GM19372 (cell line): ENCODE data around the gene CD53.
"Not testable (repeated sequence)": the region's sequence is repeated elsewhere in the genome, so short reads cannot be mapped to it uniquely, and the experiment has no call there.

Experiments used
- ATAC-seq: cut with Tn5 transposase; IDR thresholded peaks from one replicate; pipeline ENCODE4 v1.9.1; 2021; ENCODE audit warnings: mild to moderate bottlenecking, low read depth, moderate library complexity; ENCODE audit not compliant: unreplicated experiment

CD53 gene

GRCh38 chr1:110914676-110915075 is 41.7 kb downstream of the CD53 start:
- no peak for ATAC-seq

- ATAC-seq: no peak
Observed at GRCh38 chr1:110915804-110916203, 42.9 kb downstream of the CD53 start.

GRCh38 chr1:110916274-110916668 is 43.3 kb downstream of the CD53 start:
- no peak for ATAC-seq

- ATAC-seq: no peak
Observed at GRCh38 chr1:110916669-110917306, 43.8 kb downstream of the CD53 start.

GRCh38 chr1:110918016-110918415 is 45.1 kb downstream of the CD53 start:
- ATAC-seq: no peak

GRCh38 chr1:110921953-110922352 is 49.0 kb downstream of the CD53 start:
- no peak for ATAC-seq

GRCh38 chr1:110927484-110928075 is 54.6 kb downstream of the CD53 start:
- ATAC-seq: no peak

- ATAC-seq: no peak
Observed at GRCh38 chr1:110928191-110928590, 55.2 kb downstream of the CD53 start.

GRCh38 chr1:110928904-110929303 is 56.0 kb downstream of the CD53 start:
- ATAC-seq: no peak

- ATAC-seq: not testable (repeated sequence)
Observed at GRCh38 chr1:110931097-110931496, 58.1 kb downstream of the CD53 start.

GRCh38 chr1:110936567-110936966 is 63.6 kb downstream of the CD53 start:
- no peak for ATAC-seq

GRCh38 chr1:110944806-110945205 is 71.9 kb downstream of the CD53 start:
- ATAC-seq: no peak

- ATAC-seq: no peak
Observed at GRCh38 chr1:110945626-110946025, 72.7 kb downstream of the CD53 start.

GRCh38 chr1:110948038-110948810 is 75.3 kb downstream of the CD53 start:
- no peak for ATAC-seq
